GM18861 (cell line): Measurements from ENCODE around the gene SPART.

Source experiments
- ATAC-seq: cut with Tn5 transposase; IDR thresholded peaks from one replicate; pipeline ENCODE4 v1.9.1; 2021; ENCODE audit not compliant: unreplicated experiment

Gene SPART, protein sequence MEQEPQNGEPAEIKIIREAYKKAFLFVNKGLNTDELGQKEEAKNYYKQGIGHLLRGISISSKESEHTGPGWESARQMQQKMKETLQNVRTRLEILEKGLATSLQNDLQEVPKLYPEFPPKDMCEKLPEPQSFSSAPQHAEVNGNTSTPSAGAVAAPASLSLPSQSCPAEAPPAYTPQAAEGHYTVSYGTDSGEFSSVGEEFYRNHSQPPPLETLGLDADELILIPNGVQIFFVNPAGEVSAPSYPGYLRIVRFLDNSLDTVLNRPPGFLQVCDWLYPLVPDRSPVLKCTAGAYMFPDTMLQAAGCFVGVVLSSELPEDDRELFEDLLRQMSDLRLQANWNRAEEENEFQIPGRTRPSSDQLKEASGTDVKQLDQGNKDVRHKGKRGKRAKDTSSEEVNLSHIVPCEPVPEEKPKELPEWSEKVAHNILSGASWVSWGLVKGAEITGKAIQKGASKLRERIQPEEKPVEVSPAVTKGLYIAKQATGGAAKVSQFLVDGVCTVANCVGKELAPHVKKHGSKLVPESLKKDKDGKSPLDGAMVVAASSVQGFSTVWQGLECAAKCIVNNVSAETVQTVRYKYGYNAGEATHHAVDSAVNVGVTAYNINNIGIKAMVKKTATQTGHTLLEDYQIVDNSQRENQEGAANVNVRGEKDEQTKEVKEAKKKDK

DNA sequence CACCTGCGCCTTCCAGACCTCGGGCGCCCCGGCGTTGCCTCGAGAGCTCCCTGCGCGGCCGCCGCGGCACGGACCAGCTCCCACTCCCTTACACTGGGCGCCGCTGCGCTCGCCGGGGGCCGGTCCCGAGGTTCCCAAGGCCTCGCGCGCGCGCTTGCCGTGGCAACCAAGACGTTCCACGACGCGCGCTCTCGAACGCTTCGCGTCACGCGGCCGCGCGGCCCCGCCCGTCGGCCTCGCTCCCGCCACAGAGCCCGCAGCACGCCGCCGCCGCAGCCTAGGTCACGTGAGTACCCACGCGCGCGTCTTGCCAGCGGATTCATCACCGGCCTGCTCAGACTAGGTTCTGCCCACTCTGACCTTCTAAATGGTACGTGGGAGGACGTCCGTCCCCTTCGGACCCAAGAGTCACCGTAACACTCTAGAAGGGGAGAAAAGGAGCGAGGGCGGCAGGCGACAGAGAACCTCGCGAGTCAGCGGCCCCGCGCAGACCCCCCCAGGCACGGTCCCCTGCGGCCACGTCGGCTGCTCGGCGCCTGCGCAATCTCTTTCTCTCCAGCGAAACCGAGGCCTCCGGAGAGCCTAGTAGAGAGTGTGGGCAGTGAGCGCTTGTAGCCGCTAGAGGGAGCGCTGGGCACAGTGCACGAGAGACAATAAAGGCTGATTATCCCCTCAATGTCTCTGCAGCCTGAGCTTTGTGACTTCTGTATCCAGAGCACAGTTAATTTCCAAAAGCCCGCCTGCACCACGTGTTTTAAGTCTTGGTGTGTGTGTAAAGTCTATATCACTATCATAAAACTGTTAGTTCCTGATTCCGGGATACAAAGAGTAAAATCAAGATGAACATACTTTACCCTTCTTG is at the start of gene SPART:
TSS of gene SPART (minus strand) at position 173 of the 862 bp plus-strand sequence. CDS start 10,564 bp downstream, outside the sequence.
- ATAC-seq, result peak; percentile 91

GRCh38 chr13:36395280-36395679 is 49.1 kb upstream of the SPART start:
- ATAC-seq, result peak; percentile 72

DNA sequence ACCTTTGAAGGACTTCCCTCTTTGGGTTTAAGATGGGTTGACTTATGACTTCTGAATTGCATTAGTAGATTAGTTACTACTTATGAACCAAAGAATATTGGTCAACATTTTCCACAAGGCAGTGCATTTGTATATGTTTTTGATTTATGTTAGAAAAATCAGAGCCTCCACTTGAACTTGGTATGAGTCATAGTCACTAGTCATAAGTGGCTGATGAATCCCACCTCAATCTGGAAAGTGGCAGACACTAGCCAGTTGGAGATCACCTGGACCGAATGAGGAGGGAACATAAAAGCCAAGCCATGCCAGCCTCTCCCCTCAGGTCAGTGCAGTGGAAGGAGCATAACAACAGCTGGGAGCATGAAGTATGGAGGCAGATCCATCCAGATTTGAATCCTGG is 39.3 kb upstream of the SPART start:
- ATAC-seq, result no peak

GRCh38 chr13:36382030-36382429 is 35.8 kb upstream of the SPART start:
- no peak for ATAC-seq

DNA sequence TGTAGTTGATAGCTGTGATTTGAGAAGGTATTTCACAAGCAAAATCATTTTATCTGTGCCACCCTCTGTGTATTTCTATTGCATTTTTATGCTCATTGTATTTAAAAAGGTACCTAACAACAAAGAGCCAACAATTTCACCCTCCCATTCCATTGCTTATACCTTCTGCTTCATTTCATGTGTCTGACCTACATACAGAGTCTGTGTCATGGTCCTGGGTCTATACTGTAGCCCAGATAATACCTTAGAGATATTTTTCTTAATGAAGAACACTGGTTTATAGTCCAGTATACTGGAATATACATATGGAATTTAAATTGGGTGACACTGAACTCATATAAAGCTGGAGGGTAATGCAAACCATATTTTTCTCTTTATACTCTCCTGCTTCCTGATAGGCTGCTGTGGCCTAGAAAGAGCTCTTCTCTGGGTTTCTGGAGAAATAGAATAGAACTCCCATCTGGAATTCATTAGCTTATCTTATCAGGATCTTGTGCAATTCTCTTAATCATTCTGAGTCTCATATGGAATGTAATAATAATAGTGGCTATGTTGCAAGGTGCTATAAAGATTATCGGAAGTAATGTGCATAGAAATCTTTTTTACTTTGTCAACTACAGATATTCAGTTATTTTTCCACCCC is 31.8 kb upstream of the SPART start:
- no peak for ATAC-seq

DNA sequence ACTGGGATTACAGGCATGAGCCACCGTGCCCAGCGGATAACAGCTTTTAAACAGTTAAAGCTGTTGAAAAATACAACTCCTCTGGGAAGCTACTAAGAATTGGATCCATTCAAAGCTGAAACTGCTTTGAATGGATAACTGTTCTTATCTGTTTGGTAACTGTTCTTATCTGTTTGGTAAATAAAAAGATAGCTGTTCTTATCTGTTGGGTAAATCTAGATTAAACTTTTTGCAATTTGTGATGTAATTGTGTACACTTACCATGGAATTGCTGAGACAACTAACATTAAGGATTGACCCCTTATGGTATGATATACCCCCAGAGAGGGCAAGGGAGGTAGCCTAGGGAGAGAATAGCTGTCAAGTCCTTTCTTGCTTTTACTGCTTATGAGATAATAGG is 27.9 kb upstream of the SPART start:
- no peak for ATAC-seq

DNA sequence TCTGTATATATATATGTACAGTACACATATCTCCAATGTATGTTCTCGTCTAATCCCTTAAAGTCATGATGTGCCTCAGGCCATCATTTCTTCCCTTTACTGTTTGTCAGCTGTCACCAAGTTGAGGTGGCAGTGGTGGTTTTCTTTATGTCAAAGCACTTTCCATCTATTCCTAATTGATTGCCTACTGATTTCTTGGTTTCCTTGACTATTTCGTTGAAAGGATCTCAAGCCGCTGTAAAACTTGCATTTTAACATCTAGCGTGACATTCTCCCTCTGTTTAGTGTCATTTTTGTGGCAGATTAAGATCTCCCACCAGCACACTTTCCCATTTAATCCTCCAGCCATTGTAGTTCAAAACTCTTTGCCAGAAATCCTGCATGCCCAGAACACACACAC is 25.0 kb upstream of the SPART start:
- ATAC-seq, result no peak

DNA sequence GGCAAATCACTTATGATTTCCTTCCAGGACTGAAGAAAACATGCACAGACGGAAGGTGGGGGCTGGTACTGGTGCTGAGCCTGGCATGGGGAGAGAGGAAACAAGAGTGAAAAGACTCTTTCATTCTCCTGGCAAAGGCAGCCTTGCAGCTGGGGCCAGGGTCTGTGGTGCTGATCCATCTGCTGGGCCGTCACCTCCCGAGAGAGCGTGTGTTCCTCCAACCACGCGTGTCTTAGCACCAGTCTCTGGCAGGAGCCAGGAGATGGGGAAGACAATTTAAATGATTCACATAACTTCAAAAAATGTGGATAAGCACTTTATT is 23.9 kb upstream of the SPART start:
- no peak for ATAC-seq

GRCh38 chr13:36369268-36370107 is 23.3 kb upstream of the SPART start:
- ATAC-seq, result no peak

GRCh38 chr13:36366031-36366430 is 19.8 kb upstream of the SPART start:
- ATAC-seq, result no peak

- ATAC-seq, result no peak
These were observed 17.2 kb upstream of the SPART start for GRCh38 chr13:36363366-36363863.

GRCh38 chr13:36362914-36363313 is 16.7 kb upstream of the SPART start:
- peak; percentile 53 for ATAC-seq

DNA sequence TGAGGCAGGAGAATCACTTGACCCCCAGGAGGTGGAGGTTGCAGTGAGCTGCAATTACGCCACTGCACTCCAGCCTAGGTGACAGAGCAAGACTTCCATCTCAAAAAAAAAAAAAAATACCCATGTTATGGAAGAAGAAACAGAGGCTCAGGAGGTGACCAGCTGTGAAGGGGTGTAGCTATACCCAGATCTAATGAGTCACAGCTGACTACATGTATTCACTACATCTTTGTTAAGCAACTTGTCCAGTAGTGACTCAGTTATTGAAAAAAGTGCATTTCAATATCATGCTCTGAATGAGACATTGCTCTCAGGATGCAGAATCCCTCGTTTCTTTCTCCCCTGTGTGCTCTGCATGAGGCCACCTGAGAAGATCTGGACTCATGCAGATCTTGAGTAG is 16.1 kb upstream of the SPART start:
- no peak for ATAC-seq

DNA sequence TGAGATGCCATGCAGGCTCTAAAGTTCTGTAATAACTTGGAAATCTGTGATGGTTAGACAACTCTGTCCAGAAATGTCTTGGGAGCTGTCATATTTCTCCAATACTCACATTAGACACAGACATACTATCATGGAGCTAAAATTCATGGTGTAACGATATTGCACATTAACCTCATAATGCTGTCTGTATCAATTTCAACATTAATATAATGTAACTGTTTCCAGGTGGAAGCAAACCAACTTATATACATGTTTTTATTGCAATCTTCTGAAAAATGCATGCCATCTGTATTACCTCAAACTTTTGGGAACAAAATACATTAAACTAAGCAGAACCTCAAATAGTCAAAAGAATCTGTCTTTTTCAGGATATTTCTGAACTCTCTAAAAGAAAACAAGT is 14.7 kb upstream of the SPART start:
- no peak for ATAC-seq

GRCh38 chr13:36359301-36359950 is 13.2 kb upstream of the SPART start:
- no peak for ATAC-seq

- ATAC-seq, result no peak
These were observed 12.1 kb upstream of the SPART start for GRCh38 chr13:36358175-36358718.

- ATAC-seq, result no peak
These were observed 11.5 kb upstream of the SPART start for GRCh38 chr13:36357692-36358091.

DNA sequence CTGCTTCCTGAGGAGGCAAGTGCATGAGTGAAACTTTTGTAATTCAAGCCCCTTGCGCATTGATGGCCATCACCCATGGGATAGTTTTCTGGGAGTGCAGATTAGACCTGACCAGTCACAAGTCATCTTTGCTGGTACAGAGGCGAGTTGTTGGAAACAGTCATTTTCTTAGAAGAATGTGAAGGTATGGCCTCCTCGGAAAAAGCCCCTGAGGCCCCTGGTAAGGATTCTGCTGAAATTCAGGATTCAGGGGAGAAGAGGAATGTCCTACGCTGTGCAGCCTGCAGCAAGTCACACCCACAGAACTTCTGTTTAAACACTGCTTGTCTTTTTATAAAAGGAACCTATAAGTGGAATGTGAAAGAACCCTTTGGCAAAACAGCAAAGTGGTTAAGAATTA is 11.0 kb upstream of the SPART start:
- ATAC-seq, result no peak

- ATAC-seq, result no peak
These were observed 9.9 kb upstream of the SPART start for GRCh38 chr13:36356058-36356457.
